ENCODE data around the gene C1orf141. TPM values are rescaled to one million over a fixed set of nuclear protein-coding genes. Genes with fewer than 3 reads are reported as not detected.

Gene C1orf141
- 0.14 TPM in 1 of 2 replicates, not detected in the other for total RNA-seq (2014; rRNA removed; shearing (Covaris generic))

- H3K36me3 ChIP-seq = no peaks in the 10 kb centered on the region
- H3K4me1 ChIP-seq = no peaks in the 10 kb centered on the region
- no peak within 1 kb of the TSS for H3K27ac ChIP-seq
- DNase-seq = no peak
- no peak within 1 kb of the TSS for H3K4me3 ChIP-seq
- no peaks in the 10 kb centered on the region for H3K27me3 ChIP-seq
- H3K9me3 ChIP-seq (replicated peaks) = no peaks in the 10 kb centered on the region
These were observed at the start of gene C1orf141 for GRCh38 chr1:67134695-67135094. C1orf141 (minus strand) TSS chr1:67134970; CDS start chr1:67127240, 7,730 bp downstream.

GRCh38 chr1:67175530-67176087 is 40.8 kb upstream of the C1orf141 start:
- no peaks in the 10 kb centered on the region for H3K36me3 ChIP-seq
- H3K27me3 ChIP-seq = no peaks in the 10 kb centered on the region
- DNase-seq = no peak
- no peaks in the 10 kb centered on the region for H3K9me3 ChIP-seq (replicated peaks)
- no peak overlapping the region for H3K4me3 ChIP-seq
- no peak overlapping the region for H3K27ac ChIP-seq
- H3K4me1 ChIP-seq = peaks cover 6% of the 10 kb centered on the region; the same call in 1 of the 2 replicates

GRCh38 chr1:67174716-67175284 is 40.0 kb upstream of the C1orf141 start:
- Histone ChIP-seq H3K36me3 (no peaks in the 10 kb centered on the region), H3K9me3 (replicated peaks) (no peaks in the 10 kb centered on the region), H3K27me3 (no peaks in the 10 kb centered on the region), H3K27ac (no peak overlapping the region), H3K4me3 (no peak overlapping the region), H3K4me1 (peaks cover 6% of the 10 kb centered on the region; the same call in 1 of the 2 replicates)
- no peak for DNase-seq

- H3K36me3 ChIP-seq = no peaks in the 10 kb centered on the region
- H3K4me1 ChIP-seq = peaks cover 6% of the 10 kb centered on the region; the same call in 1 of the 2 replicates
- H3K9me3 ChIP-seq (replicated peaks) = no peaks in the 10 kb centered on the region
- H3K27me3 ChIP-seq = no peaks in the 10 kb centered on the region
- no peak overlapping the region for H3K27ac ChIP-seq
- no peak for DNase-seq
- no peak overlapping the region for H3K4me3 ChIP-seq
These were observed 39.2 kb upstream of the C1orf141 start for GRCh38 chr1:67173988-67174387.

GRCh38 chr1:67171978-67172377 is 37.2 kb upstream of the C1orf141 start:
- no peaks in the 10 kb centered on the region for H3K27me3 ChIP-seq

GRCh38 chr1:67171574-67171955 is 36.8 kb upstream of the C1orf141 start:
- Histone ChIP-seq H3K36me3 (no peaks in the 10 kb centered on the region), H3K27me3 (no peaks in the 10 kb centered on the region), H3K4me3 (no peak overlapping the region), H3K4me1 (peaks cover 6% of the 10 kb centered on the region; the same call in 1 of the 2 replicates), H3K9me3 (replicated peaks) (no peaks in the 10 kb centered on the region), H3K27ac (no peak overlapping the region)
- DNase-seq = no peak

More at GRCh38 chr1:67171978-67172377, 37.2 kb upstream of the C1orf141 start:
- H3K4me3 ChIP-seq = no peak overlapping the region
- no peak for DNase-seq
- no peak overlapping the region for H3K27ac ChIP-seq
- H3K9me3 ChIP-seq (replicated peaks) = no peaks in the 10 kb centered on the region
- H3K4me1 ChIP-seq = peaks cover 6% of the 10 kb centered on the region; the same call in 1 of the 2 replicates
- H3K36me3 ChIP-seq = no peaks in the 10 kb centered on the region

GRCh38 chr1:67170751-67171573 is 36.2 kb upstream of the C1orf141 start:
- H3K4me3 ChIP-seq = no peak overlapping the region
- H3K4me1 ChIP-seq = peaks cover 6% of the 10 kb centered on the region; the same call in 1 of the 2 replicates
- no peaks in the 10 kb centered on the region for H3K36me3 ChIP-seq
- DNase-seq = peak in 1 of 2 experiments; percentile 18
- H3K27ac ChIP-seq = no peak overlapping the region
- no peaks in the 10 kb centered on the region for H3K27me3 ChIP-seq
- no peaks in the 10 kb centered on the region for H3K9me3 ChIP-seq (replicated peaks)

- no peak overlapping the region for H3K4me3 ChIP-seq
- H3K9me3 ChIP-seq (replicated peaks) = no peaks in the 10 kb centered on the region
- no peak overlapping the region for H3K27ac ChIP-seq
- no peak for DNase-seq
- H3K36me3 ChIP-seq = no peaks in the 10 kb centered on the region
- H3K27me3 ChIP-seq = no peaks in the 10 kb centered on the region
- H3K4me1 ChIP-seq = peaks cover 6% of the 10 kb centered on the region; the same call in 1 of the 2 replicates
These were observed 35.2 kb upstream of the C1orf141 start for GRCh38 chr1:67169932-67170331.

- DNase-seq = no peak
- Histone ChIP-seq H3K9me3 (replicated peaks) (no peaks in the 10 kb centered on the region), H3K36me3 (no peaks in the 10 kb centered on the region), H3K4me3 (no peak overlapping the region), H3K4me1 (peaks cover 6% of the 10 kb centered on the region; the same call in 1 of the 2 replicates), H3K27ac (no peak overlapping the region), H3K27me3 (no peaks in the 10 kb centered on the region)
These were observed 34.7 kb upstream of the C1orf141 start for GRCh38 chr1:67169496-67169895.

GRCh38 chr1:67166196-67166595 is 31.4 kb upstream of the C1orf141 start, which contains the start of gene IL23R:
IL23R (plus strand) TSS chr1:67166454; CDS start chr1:67168121, 1,667 bp downstream.
- H3K4me1 ChIP-seq = peaks cover 19% of the 10 kb centered on the region
- DNase-seq = no peak
- no peak within 1 kb of the TSS for H3K4me3 ChIP-seq
- H3K27ac ChIP-seq = no peak within 1 kb of the TSS
- no peaks in the 10 kb centered on the region for H3K36me3 ChIP-seq
- H3K27me3 ChIP-seq = no peaks in the 10 kb centered on the region
- 0 out of 2 replicates have a peak, but pooled peaks cover 5% of the 10 kb centered on the region for H3K9me3 ChIP-seq (replicated peaks)

- Histone ChIP-seq H3K36me3 (no peaks in the 10 kb centered on the region), H3K27me3 (no peaks in the 10 kb centered on the region), H3K27ac (no peak overlapping the region), H3K4me3 (no peak overlapping the region), H3K4me1 (peaks cover 19% of the 10 kb centered on the region), H3K9me3 (replicated peaks) (0 out of 2 replicates have a peak, but pooled peaks cover 5% of the 10 kb centered on the region)
- DNase-seq = no peak
These were observed 30.8 kb upstream of the C1orf141 start for GRCh38 chr1:67165468-67166041.

- H3K27me3 ChIP-seq = no peaks in the 10 kb centered on the region
- no peak overlapping the region for H3K4me3 ChIP-seq
- peak overlapping the region; percentile 89 for H3K27ac ChIP-seq
- peaks cover 19% of the 10 kb centered on the region for H3K4me1 ChIP-seq
- H3K9me3 ChIP-seq (replicated peaks) = 0 out of 2 replicates have a peak, but pooled peaks cover 5% of the 10 kb centered on the region
- no peaks in the 10 kb centered on the region for H3K36me3 ChIP-seq
- DNase-seq = peak; percentile 88 to 90
These were observed 28.2 kb upstream of the C1orf141 start for GRCh38 chr1:67162954-67163353.

- Histone ChIP-seq H3K4me1 (peaks cover 19% of the 10 kb centered on the region), H3K27ac (no peak overlapping the region), H3K36me3 (no peaks in the 10 kb centered on the region), H3K4me3 (no peak overlapping the region), H3K27me3 (no peaks in the 10 kb centered on the region), H3K9me3 (replicated peaks) (0 out of 2 replicates have a peak, but pooled peaks cover 7% of the 10 kb centered on the region)
- no peak for DNase-seq
These were observed 24.5 kb upstream of the C1orf141 start for GRCh38 chr1:67159233-67159632.

GRCh38 chr1:67158401-67158800 is 23.6 kb upstream of the C1orf141 start:
- Histone ChIP-seq H3K4me3 (no peak overlapping the region), H3K4me1 (peaks cover 12% of the 10 kb centered on the region), H3K9me3 (replicated peaks) (0 out of 2 replicates have a peak, but pooled peaks cover 3% of the 10 kb centered on the region), H3K36me3 (no peaks in the 10 kb centered on the region), H3K27me3 (no peaks in the 10 kb centered on the region), H3K27ac (no peak overlapping the region)
- DNase-seq = no peak

Data from SJCRH30 (cell line).